ENCODE data around the gene ACOT11.

DNA sequence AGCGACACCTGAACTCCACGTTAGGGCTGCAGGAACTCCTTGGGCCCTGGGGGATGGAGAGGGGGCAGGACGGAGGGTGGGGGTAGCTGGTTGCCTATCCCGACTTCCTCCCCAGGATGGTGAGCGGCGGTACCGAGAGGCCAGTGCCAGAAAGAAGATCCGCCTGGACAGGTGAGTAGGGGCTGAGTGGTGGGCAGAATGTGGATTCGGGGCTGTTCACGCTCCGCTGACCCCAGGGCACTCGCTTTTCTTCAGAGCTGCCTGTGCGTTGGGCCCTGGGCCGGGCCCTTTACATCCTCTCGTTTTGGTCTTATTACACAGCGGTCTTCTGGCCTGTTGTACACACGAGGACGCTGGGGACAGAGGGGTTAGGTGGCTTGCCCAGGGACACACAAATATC is 54.5 kb downstream of the ACOT11 start:
- no peak for TF ChIP-seq EZH2 (optimal IDR thresholded peaks at IDR 0.05; ENCODE audit: low read depth, low read length)
- TF ChIP-seq, protein P1, sequence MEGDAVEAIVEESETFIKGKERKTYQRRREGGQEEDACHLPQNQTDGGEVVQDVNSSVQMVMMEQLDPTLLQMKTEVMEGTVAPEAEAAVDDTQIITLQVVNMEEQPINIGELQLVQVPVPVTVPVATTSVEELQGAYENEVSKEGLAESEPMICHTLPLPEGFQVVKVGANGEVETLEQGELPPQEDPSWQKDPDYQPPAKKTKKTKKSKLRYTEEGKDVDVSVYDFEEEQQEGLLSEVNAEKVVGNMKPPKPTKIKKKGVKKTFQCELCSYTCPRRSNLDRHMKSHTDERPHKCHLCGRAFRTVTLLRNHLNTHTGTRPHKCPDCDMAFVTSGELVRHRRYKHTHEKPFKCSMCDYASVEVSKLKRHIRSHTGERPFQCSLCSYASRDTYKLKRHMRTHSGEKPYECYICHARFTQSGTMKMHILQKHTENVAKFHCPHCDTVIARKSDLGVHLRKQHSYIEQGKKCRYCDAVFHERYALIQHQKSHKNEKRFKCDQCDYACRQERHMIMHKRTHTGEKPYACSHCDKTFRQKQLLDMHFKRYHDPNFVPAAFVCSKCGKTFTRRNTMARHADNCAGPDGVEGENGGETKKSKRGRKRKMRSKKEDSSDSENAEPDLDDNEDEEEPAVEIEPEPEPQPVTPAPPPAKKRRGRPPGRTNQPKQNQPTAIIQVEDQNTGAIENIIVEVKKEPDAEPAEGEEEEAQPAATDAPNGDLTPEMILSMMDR (IDR thresholded peaks at IDR 0.05; ENCODE audit: low read length), result no peak

Data from MM.1S (cell line).